ENCODE data around the gene NFYB.

- TF ChIP-seq CTCF (IDR thresholded peaks at IDR 0.05; ENCODE audit: low read length) (no peak), EZH2 (IDR thresholded peaks at IDR 0.05; ENCODE audit: borderline replicate concordance, low read length) (no peak)
These were observed 4.1 kb downstream of the NFYB start for GRCh38 chr12:104133866-104134265.
